ENCODE results near the gene RBM45.
"Not testable (repeated sequence)": the region's sequence is repeated elsewhere in the genome, so short reads cannot be mapped to it uniquely, and the experiment has no call there.

The RBM45 gene, protein sequence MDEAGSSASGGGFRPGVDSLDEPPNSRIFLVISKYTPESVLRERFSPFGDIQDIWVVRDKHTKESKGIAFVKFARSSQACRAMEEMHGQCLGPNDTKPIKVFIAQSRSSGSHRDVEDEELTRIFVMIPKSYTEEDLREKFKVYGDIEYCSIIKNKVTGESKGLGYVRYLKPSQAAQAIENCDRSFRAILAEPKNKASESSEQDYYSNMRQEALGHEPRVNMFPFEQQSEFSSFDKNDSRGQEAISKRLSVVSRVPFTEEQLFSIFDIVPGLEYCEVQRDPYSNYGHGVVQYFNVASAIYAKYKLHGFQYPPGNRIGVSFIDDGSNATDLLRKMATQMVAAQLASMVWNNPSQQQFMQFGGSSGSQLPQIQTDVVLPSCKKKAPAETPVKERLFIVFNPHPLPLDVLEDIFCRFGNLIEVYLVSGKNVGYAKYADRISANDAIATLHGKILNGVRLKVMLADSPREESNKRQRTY

DNA sequence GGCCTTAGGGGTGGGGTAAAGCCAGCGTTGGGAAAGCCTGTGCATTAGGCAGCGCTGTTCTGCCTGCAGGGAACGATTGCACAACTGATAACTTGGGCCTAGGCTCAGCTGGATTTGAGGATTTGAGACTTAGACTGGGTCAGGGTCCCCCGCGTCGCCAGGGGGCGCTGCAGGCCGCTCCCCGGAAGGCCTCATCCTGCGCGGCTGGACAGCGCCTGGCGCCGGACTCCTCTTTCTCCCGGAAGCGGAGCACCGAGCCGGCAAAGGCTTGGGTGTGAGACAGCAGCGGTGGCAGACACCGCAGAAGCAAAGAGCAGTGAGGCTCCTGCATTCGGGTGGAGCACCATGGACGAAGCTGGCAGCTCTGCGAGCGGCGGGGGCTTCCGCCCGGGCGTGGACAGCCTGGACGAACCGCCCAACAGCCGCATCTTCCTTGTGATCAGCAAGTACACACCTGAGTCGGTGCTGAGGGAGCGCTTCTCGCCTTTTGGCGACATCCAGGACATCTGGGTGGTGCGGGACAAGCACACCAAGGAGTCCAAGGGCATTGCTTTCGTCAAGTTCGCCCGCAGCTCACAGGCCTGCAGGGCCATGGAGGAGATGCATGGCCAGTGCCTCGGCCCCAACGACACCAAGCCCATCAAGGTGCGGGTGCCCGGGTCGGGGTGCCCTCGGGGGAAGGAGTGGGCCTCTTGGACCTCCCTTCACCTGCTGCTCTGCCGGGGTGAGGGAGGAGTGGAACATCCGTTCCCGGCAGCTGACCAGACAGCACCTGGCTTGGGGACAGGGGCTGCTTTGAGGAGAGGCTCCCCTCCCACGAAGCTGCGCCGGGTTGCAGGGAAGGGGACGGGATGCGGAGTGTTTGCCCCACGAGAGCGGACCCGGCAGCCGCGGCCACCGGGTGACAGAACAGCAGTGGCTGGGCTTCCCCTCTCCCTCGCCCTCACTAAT, at the start of gene RBM45:
Gene RBM45 (plus strand): TSS at position 236 of the 951 bp plus-strand sequence. CDS start 110 bp downstream, at position 346.
- peak; percentile 75 for DNase-seq (ENCODE audit: low read depth)

DNA sequence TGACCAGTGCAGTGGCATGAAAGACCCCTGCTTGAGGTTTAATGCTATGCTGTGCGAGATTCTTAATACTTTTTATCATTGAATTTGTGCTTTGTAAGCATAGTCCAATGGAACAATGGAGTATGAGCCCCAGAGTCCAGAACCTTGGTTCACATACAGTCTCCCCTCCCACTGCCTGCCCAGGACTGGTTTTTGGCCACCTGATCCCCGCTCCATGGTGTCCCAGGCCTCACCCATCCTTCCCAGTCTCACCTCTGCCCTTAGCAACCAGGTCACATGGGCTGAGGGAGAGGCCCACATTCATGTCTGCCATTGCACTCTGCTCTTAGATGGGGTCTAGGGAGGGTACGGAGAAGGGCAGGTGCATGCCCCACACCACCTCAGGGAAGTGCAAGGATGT, 45.9 kb upstream of the RBM45 start:
- DNase-seq (ENCODE audit: low read depth), result no peak

DNA sequence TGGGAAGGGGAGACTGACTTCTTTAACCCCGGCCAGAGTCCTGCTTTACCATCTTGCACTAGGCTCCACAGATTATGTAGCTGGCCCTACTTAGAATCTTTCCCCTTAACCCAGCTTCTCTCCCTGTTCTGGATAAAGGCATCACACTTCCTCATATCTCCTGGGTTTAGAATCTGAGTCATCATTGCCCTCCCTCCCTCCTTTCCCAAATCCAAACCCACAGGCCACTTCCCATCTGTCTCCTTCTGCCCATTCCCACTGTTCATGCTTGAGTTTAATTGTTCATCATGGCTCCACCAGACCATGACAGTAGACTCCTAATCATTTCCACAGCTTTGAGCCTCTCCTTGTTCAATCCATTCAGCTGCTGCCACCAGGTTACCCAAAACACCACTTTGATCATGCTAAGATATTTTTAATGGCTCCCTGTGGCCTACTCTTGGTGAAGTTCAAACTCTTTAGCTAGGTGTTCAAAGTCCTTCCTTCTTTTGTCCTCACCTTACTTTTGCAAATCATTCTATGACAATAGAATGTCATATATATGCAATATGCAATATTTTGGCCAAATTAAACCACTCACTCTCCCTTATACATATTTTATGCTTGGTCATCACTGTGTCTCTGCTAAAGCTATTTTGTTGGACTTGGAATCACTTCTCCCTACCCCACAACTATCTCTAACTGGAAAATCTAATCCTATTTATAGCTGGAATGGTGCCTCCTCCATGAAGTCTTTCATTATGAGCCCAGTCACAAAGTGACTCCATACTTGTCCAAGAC, 45.2 kb upstream of the RBM45 start:
- no peak for DNase-seq (ENCODE audit: low read depth)

DNA sequence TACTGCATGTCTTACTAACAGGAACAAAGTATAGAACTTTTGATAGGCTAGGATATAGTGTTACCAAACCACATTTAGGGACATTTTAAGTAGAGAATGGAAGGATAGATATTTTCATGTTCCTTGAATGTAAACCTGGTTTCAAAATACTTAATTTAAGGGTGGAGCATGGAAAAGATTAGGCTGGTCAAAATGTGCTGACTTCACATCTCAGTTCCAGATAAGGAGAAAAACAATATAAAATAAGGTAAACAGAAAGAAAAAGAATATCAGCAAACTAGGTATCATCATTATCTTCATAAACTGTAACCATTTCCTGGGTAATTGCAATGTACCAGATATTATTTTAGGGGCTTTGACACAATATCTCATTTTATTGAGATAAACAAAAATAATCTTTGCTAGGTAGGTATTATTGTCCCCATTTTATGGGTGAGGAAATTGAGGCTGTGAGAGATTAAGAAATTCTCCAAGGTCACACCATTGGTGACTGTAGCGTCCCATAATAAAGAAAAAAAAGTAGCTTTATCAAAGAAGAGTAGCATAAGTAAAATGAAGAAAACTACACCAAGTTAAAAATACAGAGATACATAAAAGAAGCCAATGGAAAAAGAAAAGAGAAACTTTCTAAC, 43.3 kb upstream of the RBM45 start:
- no peak for DNase-seq (ENCODE audit: low read depth)

DNA sequence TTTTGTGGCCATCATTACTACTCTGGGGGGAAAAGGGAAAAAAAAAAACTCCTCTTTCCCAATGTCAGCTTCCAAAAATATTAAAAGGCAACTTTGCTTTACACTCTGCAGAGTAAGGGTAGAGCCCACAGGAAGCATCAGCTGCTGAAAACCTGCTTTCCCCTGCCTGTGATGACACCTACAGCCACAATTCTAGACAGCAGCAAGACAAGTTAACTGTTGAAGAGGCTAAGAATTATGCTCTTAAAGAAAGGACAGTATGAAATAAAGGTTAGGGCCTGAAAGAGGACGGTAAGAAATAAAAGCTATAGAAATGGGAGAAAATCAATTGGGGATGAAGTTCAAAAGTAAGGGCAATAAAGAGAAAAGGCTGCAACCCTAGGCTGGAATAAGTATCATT, 42.7 kb upstream of the RBM45 start:
- no peak for DNase-seq (ENCODE audit: low read depth)

DNA sequence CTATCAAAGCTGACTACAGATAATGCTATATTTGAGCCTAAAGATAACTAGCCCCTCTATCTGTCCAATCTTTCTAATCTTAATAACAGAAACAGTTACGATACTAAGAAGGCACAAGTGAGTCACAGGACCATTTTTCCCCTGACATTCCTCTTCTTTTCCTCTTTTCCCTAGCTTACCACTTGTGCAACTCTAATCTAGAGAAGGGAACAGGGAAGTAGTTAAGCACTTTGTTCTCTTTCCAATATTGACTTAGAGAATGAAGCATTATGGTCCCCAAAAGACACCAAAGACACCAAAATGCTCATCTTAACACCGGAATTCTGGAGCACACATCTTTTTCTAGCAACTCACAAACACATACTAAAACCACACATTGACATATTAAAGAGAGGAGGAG, 41.4 kb upstream of the RBM45 start:
- DNase-seq (ENCODE audit: low read depth), result no peak

DNA sequence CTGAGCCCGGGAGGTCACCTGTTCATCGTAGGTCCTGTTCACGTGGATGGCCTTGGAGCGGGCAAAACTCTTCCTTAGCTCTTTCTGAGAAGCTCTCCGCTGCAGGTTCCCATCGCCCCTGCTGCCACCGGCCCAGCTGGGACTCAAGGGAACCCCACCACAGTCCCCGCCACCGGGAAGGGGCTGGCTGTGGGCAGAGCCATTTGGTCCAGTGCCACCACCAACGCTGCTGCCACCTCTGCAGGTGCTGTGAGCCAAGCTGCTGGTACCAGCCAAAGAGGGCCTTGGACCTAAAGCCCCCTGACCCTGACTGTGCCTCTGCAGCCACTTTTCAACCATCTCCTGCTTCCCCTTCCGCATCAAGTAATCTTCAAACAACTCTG, 40.2 kb upstream of the RBM45 start:
- DNase-seq (ENCODE audit: low read depth), result no peak

DNA sequence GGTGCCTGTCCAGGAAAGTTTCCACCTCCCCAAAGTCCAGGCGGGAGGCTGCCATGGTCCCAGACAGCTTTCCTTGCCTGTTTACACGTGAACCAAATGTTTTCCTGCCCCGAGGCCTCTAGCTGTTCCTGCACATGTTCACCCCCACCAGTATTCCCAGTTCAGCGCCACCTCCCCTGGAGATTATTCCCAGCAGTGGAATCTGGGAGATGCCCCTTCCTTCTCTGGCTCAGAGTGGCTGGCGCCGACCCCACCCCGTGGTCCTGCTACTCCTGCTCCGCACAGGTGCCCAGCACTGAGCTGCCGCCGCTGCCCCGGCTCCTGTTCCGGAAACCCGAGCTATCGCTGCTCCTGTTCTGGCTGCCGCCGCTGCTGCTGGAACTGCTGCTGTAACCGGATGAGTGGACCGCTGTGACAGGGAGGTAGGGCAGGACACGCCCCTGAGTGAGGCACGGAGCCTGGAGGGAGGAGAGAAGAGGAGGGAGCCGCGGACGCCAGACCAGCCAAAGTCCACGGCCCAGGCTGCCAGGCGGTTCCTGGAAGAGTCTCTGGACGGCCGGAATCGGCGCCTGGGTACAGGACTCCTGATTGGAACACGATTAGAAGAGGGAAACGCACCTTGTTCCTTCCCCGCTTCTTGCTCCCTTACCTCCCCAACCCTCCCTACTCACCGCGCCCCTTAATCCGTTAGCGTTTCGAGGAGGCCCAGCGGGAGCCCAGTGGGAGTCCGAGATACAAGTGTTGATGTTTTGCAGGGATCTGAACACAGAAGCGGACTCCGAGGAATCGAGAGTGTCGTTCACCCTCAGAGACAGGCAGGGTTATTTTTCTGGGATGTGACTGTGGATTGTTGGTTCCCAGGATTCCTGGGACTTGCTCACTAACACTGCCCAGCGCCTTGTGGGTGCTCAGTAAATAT, 39.6 kb upstream of the RBM45 start, which contains the start of gene PDE11A:
Gene PDE11A (minus strand): TSS at position 395 of the 919 bp plus-strand sequence. CDS start 340 bp downstream, at position 55.
- DNase-seq (ENCODE audit: low read depth), result no peak

DNA sequence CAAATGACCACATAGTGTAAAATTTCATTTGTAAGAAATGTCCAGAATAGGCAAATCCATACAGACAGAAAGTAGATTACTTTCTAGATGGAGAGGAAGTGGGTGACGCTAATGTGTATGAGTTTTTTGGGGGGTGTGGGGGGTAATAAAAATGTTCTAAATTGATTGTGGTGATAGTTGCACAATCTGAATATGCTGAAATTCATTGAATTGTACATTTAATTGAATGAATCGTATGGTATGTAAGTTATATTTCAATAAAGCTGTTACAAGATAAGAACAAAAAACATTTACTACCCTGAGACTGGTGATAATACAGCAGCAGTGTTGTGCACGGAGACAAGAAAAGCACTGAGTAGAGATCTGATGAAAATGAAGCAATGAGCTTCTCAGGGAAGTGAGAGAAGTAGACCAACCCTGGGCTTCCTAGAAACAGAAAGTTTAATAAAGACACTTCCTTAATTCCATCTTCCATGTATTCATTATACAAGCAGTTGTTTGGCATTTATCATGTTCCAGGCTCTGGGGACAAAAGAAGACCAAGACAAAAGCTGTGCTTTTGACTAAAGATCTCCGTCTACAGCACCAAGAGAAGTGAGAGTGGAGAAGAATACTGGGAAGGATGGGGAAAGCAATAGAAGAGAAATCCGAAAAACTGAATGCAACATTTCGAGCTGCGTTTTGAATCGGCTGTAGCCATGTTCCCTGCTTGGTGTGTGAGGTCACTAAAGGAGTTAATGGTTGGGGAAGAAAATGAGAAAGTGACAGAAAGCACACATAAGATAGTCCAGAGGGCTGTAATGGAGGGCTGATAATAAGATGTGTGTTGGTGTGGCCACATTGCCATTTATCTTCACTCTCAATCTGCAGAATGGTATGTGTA, 37.9 kb upstream of the RBM45 start:
- no peak for DNase-seq (ENCODE audit: low read depth)

DNA sequence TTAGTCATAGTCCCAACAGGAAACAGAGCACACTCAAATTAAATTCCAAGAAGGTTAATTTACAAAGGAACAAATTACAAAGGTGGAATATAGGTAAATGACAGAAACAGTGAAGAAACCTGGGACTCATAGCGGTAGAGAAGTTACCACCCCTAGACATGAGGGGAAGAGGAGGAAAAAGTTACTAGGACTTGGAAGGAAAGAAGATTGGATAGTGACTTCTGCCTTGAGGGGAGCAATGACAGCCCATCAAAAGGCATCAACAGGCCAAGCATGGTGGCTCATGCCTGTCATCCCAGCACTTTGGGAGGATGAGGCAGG, 37.3 kb upstream of the RBM45 start:
- DNase-seq (ENCODE audit: low read depth), result no peak

DNA sequence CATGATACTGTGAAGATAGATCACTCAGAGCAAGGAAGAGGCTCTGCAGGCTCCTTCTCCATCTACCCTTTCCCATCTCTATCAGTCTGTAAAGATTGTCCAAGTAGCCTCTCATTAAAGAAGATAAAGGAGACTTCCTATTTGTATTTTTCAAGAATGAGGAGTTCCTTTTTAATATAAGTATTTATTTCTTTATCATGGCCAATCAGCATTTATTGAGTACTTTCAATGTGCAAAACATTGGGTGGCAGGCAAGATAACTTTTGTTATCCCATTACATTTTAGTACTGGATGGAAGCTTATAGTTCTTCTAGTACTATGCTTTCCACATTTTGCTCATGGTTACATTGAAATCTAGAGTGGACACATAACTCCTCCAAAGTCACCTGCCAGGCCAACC, 36.1 kb upstream of the RBM45 start:
- no peak for DNase-seq (ENCODE audit: low read depth)

DNA sequence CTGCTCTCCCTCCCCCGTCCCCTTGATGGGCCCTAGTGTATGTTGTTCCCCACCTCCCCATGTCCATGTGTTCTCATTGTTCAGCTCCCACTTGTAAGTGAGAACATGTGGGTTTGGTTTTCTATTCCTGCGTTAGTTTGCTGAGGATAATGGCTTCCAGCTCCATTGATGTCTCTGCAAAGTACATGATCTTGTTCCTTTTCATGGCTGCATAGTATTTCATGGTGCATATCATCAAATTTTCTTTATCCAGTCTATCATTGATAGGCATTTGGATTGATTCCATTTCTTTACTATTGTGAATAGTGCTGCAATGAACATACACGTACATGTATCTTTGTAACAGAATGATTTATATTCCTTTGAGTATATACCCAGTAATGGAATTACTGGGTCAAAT, 33.0 kb upstream of the RBM45 start:
- not testable (repeated sequence) for DNase-seq (ENCODE audit: low read depth)

DNA sequence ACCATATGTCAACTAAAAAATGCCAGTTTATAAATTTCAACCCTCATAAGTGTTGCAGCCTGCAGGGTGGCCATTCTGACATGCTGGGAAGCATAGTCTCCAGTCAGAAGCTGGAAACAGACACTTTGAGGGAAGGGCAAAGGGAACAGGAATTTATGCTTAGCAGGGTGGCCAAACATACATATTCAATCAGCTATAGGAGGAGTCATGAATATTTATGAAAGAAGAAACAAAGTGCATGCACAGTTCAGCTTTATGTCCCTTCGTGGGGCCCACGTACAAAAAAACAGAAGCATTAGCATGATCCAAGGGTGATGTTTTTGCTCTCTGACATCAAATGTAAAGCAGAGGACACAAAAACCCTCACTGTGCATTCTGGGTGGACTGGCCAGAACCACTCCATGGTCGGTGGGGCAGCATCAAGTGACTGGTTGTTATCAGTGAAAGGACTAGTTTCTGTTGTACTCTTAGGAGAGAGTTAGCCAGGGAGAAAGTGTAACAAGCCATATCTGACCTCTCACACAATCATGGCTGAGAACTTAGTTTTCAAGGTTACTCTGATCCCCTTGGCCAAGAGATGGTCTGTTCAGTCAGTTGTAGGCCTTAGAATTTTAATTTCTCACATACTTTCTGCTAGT, 29.7 kb upstream of the RBM45 start:
- no peak for DNase-seq (ENCODE audit: low read depth)

DNA sequence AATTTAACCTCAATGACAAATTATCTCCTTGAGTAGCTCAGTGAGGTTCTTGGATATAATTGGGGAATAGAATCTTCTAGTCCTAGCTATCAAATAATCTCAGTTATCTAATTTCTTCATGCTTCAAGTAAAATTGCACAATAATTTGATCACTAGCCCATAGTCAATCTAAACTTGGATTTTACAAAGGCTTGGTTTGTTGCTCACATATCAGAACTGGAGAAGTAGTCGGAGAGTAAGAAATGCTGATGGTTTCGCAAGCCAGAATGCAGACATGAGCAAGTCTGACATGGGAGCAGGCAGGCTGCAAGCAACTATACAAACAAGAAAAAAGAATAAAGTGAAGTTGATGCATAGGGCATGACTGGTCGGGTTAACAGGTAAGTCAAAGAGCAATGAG, 28.0 kb upstream of the RBM45 start:
- DNase-seq (ENCODE audit: low read depth), result no peak

DNA sequence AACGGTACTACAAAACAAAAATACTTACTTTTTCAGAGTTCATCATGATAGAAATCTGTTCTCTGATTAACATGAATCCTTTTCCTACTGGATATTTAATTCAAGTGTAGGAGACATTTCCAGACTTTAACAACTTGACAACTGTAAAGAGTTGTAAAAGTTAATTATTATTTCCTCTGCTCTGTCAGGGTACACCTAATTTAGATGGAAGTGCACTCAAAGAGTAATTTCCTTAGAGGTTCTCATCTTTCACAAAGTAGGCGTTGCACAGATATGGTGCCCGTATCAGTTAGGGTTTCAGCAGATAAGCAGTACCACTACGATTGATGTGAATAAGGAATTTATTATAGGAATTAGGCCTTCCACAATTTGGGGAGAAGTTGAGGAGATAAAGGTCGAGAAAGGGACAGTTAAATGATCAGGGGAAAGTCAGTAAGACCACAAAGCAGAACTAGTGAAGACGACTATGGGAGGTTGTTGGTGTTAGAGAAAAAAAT, 23.4 kb upstream of the RBM45 start:
- no peak for DNase-seq (ENCODE audit: low read depth)

DNA sequence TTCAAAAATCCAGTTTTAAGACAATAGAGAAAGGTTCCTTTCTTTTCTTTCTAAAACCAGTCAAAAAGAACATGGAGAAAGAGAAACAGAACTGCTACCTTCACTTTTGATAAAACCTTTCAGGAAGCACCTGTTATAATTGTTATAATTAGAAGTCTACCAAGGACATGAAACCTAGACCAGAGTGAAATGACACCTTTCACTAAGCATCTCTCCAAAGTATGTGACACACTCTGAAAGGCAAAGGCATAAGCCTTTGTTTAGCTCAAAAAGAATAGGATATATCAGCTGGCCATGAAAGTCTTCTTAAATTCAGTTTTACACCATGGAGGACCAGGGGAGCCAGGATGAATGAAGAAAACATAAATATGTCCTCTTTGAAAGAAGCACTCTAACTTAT, 18.8 kb upstream of the RBM45 start:
- DNase-seq (ENCODE audit: low read depth), result no peak

DNA sequence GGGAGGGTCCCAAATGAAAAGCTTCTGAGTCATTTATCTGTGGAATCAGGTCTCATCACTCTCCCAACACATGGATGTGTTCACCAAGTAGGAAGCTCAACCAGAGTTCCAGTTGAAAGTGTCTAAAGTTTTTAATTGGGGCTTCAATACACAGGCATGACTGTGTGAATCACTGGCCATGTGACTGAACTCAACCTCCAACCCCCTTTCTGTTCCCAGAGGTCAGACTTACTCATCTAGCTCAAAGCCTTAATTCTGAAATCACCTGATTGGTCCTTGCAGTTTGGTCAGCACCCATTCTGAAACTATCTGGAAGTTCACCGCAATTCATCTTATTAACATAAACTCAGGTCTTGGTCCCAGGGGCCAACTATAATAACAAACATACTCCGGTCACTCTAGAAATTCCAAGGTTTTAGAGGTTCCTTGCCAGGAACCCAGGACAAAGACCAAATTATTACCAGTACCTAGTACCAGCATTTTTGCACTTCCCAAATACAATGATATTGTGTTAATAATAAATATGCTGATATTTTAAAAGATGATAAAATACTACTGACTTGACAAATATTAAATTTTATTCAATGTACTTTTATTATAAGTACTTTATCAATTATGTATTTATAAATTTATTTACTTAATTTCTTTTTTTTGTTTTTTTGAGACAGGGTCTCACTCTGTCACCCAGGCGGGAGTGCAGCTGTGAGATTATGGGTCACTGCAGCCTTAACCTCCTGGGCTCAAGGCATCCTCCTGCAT, 10.7 kb upstream of the RBM45 start:
- DNase-seq (ENCODE audit: low read depth), result no peak

DNA sequence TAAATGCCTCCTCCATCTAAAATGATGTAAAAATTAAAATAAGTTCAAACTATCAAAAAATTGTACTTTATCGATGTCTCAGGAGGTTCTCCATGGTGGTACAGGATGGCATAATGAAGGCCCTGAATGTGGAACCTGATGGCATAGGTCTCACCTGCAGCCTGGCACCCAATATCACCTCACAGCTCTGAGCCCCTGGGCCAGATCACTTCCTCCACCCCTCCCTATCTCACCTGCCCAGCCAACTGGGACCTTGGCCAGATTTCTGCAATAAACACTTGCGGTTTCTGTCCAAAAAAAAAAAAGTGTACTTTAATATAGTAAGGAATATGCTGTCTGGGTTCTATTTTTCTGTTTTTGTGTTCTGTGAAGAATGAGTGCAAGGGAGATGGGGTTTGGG, 6.7 kb upstream of the RBM45 start:
- DNase-seq (ENCODE audit: low read depth), result no peak

Data from activated T-helper 1 cell treated with Interleukin-2 at 50 U/mL for 16 hours (primary cell).